Vagina (tissue), 2 donors: ENCODE measurements around the gene CCDC9B. TPM values are rescaled to one million over a fixed set of nuclear protein-coding genes. Genes with fewer than 3 reads are reported as not detected.

ENCODE experiments used
- DNase-seq, 2 donors: peaks; one replicate each; pipeline ENCODE4 v3.0.0-alpha.2; 2017; ENCODE audit errors: extremely low spot score in 2 of 2
- H3K27ac ChIP-seq: fragments of 200-600 bp; sonication (generic); one replicate; pipeline ENCODE4 v1.5.1; 2019
- H3K27me3 ChIP-seq: fragments of 200-600 bp; sonication (generic); one replicate; pipeline ENCODE4 v1.5.1; 2019
- H3K36me3 ChIP-seq, 2 donors: fragments of 200-600 bp; sonication (generic); one replicate each; pipeline ENCODE4 v1.5.1; 2017 to 2019
- H3K4me1 ChIP-seq: fragments of 200-600 bp; sonication (generic); one replicate; pipeline ENCODE4 v1.5.1; 2019
- H3K4me3 ChIP-seq, 2 donors: fragments of 200-600 bp; sonication (generic); 1 replicate in 1 of 2; 2 replicates in 1 of 2; pipeline ENCODE4 v1.5.1; 2016 to 2019
- H3K9me3 ChIP-seq: fragments of 200-600 bp; sonication (generic); one replicate; pipeline ENCODE4 v1.5.1; 2019
- POLR2A ChIP-seq, 2 donors: fragments of 450-650 bp; IDR thresholded peaks; one replicate each; pipeline ENCODE4 v1.6.1; 2017; ENCODE audit warnings: antibody characterized with exemption in 2 of 2, mild to moderate bottlenecking in 2 of 2, moderate library complexity in 2 of 2
- POLR2AphosphoS5 ChIP-seq, 2 donors: sonication (generic); formaldehyde crosslinking; IDR thresholded peaks; one replicate each; pipeline ENCODE4 v1.9.0; 2017; ENCODE audit warnings: antibody characterized with exemption in 2 of 2, mild to moderate bottlenecking in 2 of 2, low read depth in 1 of 2; ENCODE audit not compliant: insufficient read depth in 1 of 2
- intact Hi-C: fragments of 100-400 bp; cut with DNase I; formaldehyde crosslinking; loops from one replicate; pipeline ENCODE4 v1.15.1; 2023
- total RNA-seq: library from RNA; depleted of rRNA; stranded (reverse); fragments of >200 nt; gene quantifications from one replicate; pipeline ENCODE4 v1.2.3, GENCODE V29; 2016
- TF ChIP-seq, protein P1 (sequence below), 3 experiments: fragments of 450-650 bp in 2 of 3; fragments of 200-600 bp in 1 of 3; sonication (generic) in 1 of 3; IDR thresholded peaks; one replicate each; pipeline ENCODE4 v1.5.1; 2017 to 2019; ENCODE audit warnings: antibody characterized with exemption in 3 of 3, mild to moderate bottlenecking in 2 of 3, moderate library complexity in 2 of 3

Gene CCDC9B
- total RNA-seq, 1 donor from 2014 or later = 16.0 TPM

- H3K27ac ChIP-seq = no peak overlapping the region
- intact Hi-C loops = no loop called here
- H3K9me3 ChIP-seq = no peaks in the 10 kb centered on the region
Observed at GRCh38 chr15:40312370-40313158, 28.2 kb downstream of the CCDC9B start.

DNA sequence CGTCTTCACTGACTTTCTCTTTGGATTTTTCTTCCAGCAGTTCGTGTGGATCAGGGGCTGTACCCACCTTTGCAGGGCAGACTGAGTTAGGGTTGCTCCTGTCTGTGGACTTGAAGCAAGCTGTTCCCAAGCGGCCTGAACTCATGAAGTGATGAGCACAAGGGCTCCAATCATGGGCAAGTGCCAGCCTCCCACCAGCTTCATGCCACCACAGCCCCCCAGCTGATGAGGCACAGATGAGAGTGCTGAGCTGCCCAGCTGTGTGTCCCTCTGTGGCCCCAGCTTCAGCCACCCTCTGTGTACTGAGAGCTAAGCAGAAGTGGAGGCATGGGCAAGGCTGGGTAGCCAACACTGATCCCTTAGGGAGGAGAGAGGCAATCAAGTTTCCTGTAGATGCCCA lies 29.7 kb downstream of the CCDC9B start:
- Histone ChIP-seq H3K27ac (no peak overlapping the region), H3K4me1 (no peaks in the 10 kb centered on the region), H3K4me3 (no peak overlapping the region), H3K9me3 (no peaks in the 10 kb centered on the region), H3K36me3 (no peaks in the 10 kb centered on the region), H3K27me3 (no peaks in the 10 kb centered on the region)
- intact Hi-C loops = no loop called here
- DNase-seq = no peak
- TF ChIP-seq, protein P1, sequence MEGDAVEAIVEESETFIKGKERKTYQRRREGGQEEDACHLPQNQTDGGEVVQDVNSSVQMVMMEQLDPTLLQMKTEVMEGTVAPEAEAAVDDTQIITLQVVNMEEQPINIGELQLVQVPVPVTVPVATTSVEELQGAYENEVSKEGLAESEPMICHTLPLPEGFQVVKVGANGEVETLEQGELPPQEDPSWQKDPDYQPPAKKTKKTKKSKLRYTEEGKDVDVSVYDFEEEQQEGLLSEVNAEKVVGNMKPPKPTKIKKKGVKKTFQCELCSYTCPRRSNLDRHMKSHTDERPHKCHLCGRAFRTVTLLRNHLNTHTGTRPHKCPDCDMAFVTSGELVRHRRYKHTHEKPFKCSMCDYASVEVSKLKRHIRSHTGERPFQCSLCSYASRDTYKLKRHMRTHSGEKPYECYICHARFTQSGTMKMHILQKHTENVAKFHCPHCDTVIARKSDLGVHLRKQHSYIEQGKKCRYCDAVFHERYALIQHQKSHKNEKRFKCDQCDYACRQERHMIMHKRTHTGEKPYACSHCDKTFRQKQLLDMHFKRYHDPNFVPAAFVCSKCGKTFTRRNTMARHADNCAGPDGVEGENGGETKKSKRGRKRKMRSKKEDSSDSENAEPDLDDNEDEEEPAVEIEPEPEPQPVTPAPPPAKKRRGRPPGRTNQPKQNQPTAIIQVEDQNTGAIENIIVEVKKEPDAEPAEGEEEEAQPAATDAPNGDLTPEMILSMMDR (IDR thresholded peaks at IDR 0.05) = no peak
- no peak for TF ChIP-seq POLR2AphosphoS5 (IDR thresholded peaks at IDR 0.05; ENCODE audit: insufficient read depth in 1 of 2, low read depth in 1 of 2)
- TF ChIP-seq POLR2A (IDR thresholded peaks at IDR 0.05) = no peak

More at GRCh38 chr15:40312370-40313158, 28.2 kb downstream of the CCDC9B start:
- no peak for TF ChIP-seq POLR2AphosphoS5 (IDR thresholded peaks at IDR 0.05; ENCODE audit: insufficient read depth in 1 of 2, low read depth in 1 of 2)
- H3K4me1 ChIP-seq = no peaks in the 10 kb centered on the region
- H3K27me3 ChIP-seq = no peaks in the 10 kb centered on the region
- DNase-seq = no peak
- no peak overlapping the region for H3K4me3 ChIP-seq
- H3K36me3 ChIP-seq = no peaks in the 10 kb centered on the region

DNA sequence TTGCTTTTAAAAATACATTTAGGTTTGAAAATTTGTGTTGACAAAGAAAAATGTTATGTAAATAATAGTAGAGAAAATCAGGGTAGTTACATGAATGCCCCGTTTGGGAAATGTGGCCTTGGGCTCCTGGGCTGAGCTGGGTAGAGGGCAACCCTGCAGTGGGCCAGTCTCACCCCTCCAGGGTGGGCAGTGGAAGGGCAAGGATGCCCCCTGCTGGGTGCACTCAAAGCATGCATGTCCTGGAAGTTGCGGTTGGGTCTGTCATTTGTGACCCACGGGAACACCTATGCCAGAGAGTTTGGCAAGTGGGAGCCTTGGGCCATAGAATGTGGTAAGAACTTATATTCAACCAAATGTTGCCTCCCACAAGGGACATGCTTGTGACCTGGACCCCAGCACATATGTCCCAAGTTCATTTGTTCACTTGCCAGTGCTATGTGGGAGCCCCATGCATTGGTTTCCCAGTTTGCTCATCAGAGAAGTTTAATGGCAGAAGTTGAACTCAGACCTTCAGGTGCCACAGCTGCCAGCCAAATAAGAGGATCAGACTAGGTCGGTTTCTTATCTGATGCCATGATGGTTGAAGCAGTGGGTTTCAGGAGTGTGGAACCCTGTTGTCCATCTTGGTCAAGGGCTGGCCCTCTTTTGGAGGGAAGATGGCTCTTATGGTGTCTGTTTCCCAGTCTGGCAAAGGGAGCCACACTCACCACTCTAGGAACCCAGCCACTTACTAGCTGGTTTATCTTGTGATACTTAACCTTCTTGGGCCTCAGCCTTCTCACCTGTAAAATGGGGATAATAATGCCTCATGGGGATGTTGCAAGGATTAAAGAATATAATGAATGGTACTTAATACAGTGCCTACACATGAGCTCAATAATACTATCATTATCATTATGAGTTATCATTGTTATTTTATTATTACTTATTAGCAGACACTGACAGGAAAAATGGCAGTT lies 30.5 kb downstream of the CCDC9B start:
- Histone ChIP-seq H3K9me3 (no peaks in the 10 kb centered on the region), H3K27me3 (no peaks in the 10 kb centered on the region), H3K27ac (no peak overlapping the region), H3K36me3 (no peaks in the 10 kb centered on the region), H3K4me3 (no peak overlapping the region), H3K4me1 (no peaks in the 10 kb centered on the region)
- DNase-seq = no peak
- TF ChIP-seq POLR2AphosphoS5 (IDR thresholded peaks at IDR 0.05; ENCODE audit: insufficient read depth in 1 of 2, low read depth in 1 of 2) (no peak), POLR2A (IDR thresholded peaks at IDR 0.05) (no peak)
- TF ChIP-seq, protein P1 (IDR thresholded peaks at IDR 0.05) = peak; percentile 35 to 41 (median 36)
- intact Hi-C loops = no loop called here

DNA sequence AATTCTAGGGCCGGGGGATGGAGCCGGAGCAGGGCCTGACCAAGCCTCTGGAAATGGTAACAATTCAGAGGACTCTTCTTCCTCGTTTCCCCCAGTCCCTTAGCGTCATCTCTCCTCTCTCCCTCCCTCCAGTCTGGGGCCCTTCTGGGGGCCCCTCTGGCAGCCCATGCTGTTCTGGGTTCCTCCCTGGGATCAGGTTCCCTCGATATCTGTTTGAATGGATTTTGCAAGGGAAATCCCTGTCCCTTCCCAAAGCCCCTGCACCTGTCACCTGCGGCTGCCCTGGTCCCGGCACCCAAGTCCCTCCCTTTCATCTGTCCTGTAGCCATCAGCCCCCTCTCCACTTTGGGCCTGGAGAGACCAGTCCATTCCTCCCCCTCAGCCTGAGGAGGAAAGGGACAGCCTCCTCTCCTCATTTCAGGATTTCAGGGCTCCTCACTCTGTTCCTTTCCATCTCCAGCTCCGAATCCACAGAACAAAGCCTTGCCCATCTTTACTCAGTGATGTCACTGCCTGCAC lies 31.3 kb downstream of the CCDC9B start:
- Histone ChIP-seq H3K36me3 (no peaks in the 10 kb centered on the region), H3K4me3 (no peak overlapping the region), H3K9me3 (no peaks in the 10 kb centered on the region), H3K27me3 (no peaks in the 10 kb centered on the region), H3K27ac (no peak overlapping the region), H3K4me1 (no peaks in the 10 kb centered on the region)
- DNase-seq = no peak
- intact Hi-C loops = no loop called here
- TF ChIP-seq, protein P1 (IDR thresholded peaks at IDR 0.05) = no peak
- TF ChIP-seq POLR2AphosphoS5 (IDR thresholded peaks at IDR 0.05; ENCODE audit: insufficient read depth in 1 of 2, low read depth in 1 of 2) (no peak), POLR2A (IDR thresholded peaks at IDR 0.05) (no peak)

- Histone ChIP-seq H3K4me1 (no peaks in the 10 kb centered on the region), H3K27me3 (no peaks in the 10 kb centered on the region), H3K9me3 (no peaks in the 10 kb centered on the region), H3K4me3 (peak within 1 kb of the TSS; percentile 26 to 31), H3K27ac (no peak within 1 kb of the TSS), H3K36me3 (no peaks in the 10 kb centered on the region)
- no peak for DNase-seq
- intact Hi-C loops = no loop called here
- no peak for TF ChIP-seq POLR2A (IDR thresholded peaks at IDR 0.05)
- TF ChIP-seq POLR2AphosphoS5 (IDR thresholded peaks at IDR 0.05; ENCODE audit: insufficient read depth in 1 of 2, low read depth in 1 of 2) = no peak
- TF ChIP-seq, protein P1 (IDR thresholded peaks at IDR 0.05) = no peak
Observed at GRCh38 chr15:40307421-40308211, 33.1 kb downstream of the CCDC9B start, which contains the start of gene PLCB2. Gene PLCB2, minus strand, starts transcription at chr15:40307935. Its CDS starts 263 bp downstream, at chr15:40307672.
